SK-N-MC (cell line): ENCODE data around the gene MYOF.

Experiments
- EZH2 ChIP-seq: fragments of 200-600 bp; sonication (generic); IDR thresholded peaks from one replicate; pipeline ENCODE4 v1.6.1; 2017; ENCODE audit warnings: antibody characterized with exemption
- POLR2AphosphoS5 ChIP-seq: IDR thresholded peaks from 2 replicates; pipeline ENCODE4 v1.6.1; 2012; ENCODE audit warnings: mild to moderate bottlenecking, low read depth, low read length, borderline replicate concordance

- TF ChIP-seq POLR2AphosphoS5 (no peak), EZH2 (no peak)
Observed at GRCh38 chr10:93445097-93445960, 36.8 kb downstream of the MYOF start.
